IPS DF 4.7 (cell line): Measurements from ENCODE around the gene DNAH1.
"Not testable (repeated sequence)": the region's sequence is repeated elsewhere in the genome, so short reads cannot be mapped to it uniquely, and the experiment has no call there.

Source experiments
- DNase-seq: peaks from one replicate; pipeline ENCODE4 v3.0.0-alpha.2; 2013; ENCODE audit warnings: low spot score; ENCODE audit errors: extremely low read depth

The DNAH1 gene

GRCh38 chr3:52331906-52332305 lies 15.8 kb downstream of the DNAH1 start:
- DNase-seq = no peak

GRCh38 chr3:52333869-52334557 lies 17.9 kb downstream of the DNAH1 start:
- DNase-seq = no peak

GRCh38 chr3:52338131-52338530 lies 22.0 kb downstream of the DNAH1 start:
- not testable (repeated sequence) for DNase-seq

GRCh38 chr3:52339612-52340011 lies 23.5 kb downstream of the DNAH1 start:
- DNase-seq = peak; percentile 49

GRCh38 chr3:52341123-52341522 lies 25.0 kb downstream of the DNAH1 start:
- no peak for DNase-seq

GRCh38 chr3:52343946-52344600 lies 28.0 kb downstream of the DNAH1 start:
- DNase-seq = no peak

GRCh38 chr3:52345521-52346109 lies 29.5 kb downstream of the DNAH1 start:
- DNase-seq = no peak

- no peak for DNase-seq
Measured at GRCh38 chr3:52346623-52347530, 30.8 kb downstream of the DNAH1 start.

- DNase-seq = no peak
Measured at GRCh38 chr3:52347716-52348635, 31.9 kb downstream of the DNAH1 start.

- DNase-seq = no peak
Measured at GRCh38 chr3:52349131-52349530, 33.0 kb downstream of the DNAH1 start.

- DNase-seq = no peak
Measured at GRCh38 chr3:52349611-52350395, 33.7 kb downstream of the DNAH1 start.

- no peak for DNase-seq
Measured at GRCh38 chr3:52350416-52350815, 34.3 kb downstream of the DNAH1 start.

GRCh38 chr3:52350981-52351761 lies 35.1 kb downstream of the DNAH1 start:
- DNase-seq = no peak

- DNase-seq = no peak
Measured at GRCh38 chr3:52351762-52352368, 35.7 kb downstream of the DNAH1 start.

GRCh38 chr3:52352566-52352965 lies 36.4 kb downstream of the DNAH1 start:
- no peak for DNase-seq

GRCh38 chr3:52353291-52353855 lies 37.3 kb downstream of the DNAH1 start:
- DNase-seq = no peak

GRCh38 chr3:52354676-52355075 lies 38.6 kb downstream of the DNAH1 start:
- no peak for DNase-seq

- DNase-seq = no peak
Measured at GRCh38 chr3:52355526-52355925, 39.4 kb downstream of the DNAH1 start.
